A549 (cell line): ENCODE results near the gene SND1. TPM values are rescaled to one million over a fixed set of nuclear protein-coding genes. Genes with fewer than 3 reads are reported as not detected.

ENCODE experiments used
- ATAC-seq, 2 experiments: fragments of 200-7000 bp in 1 of 2; fragments of >200 bp in 1 of 2; cut with Nextera tagmentation in 1 of 2; cut with Tn5 transposase in 1 of 2; 3 replicates each; pipeline versions ENCODE4 v1.8.0 to v1.9.1; 2018 to 2020; ENCODE audit warnings: mild to moderate bottlenecking in 1 of 2, moderate library complexity in 1 of 2
- CTCF ChIA-PET: fragments of 300-600 bp; sonication (Branson Sonifier 250); formaldehyde crosslinking; extraction: SDS; loops from one replicate; lab custom pipeline; 2021; ENCODE audit warnings: antibody characterized with exemption, inconsistent platforms; lab: Yijun Ruan, JAX
- POLR2A ChIA-PET: fragments of 350-600 bp; formaldehyde crosslinking; extraction: SDS; loops from one replicate; lab custom pipeline; 2021; ENCODE audit warnings: antibody characterized with exemption, inconsistent platforms; lab: Yijun Ruan, JAX
- DNase-seq, 2 experiments: peaks; one replicate each; pipeline versions ENCODE4 v3.0.0 to v3.0.0-alpha.2; 2011 to 2016; ENCODE audit warnings: low read depth in 1 of 2, low spot score in 1 of 2
- FAIRE-seq: peaks from 2 replicates; lab custom pipeline; 2011; peaks lifted over from hg19 to GRCh38; lab: Jason Lieb, UNC
- H3K27ac ChIP-seq, 2 experiments: fragments of >200 bp; sonication (Bioruptor Twin); formaldehyde crosslinking; 3 replicates each; pipeline ENCODE4 v1.5.1; 2016 to 2017
- H3K4me1 ChIP-seq: fragments of >200 bp; sonication (Bioruptor Twin); formaldehyde crosslinking; 3 replicates; pipeline ENCODE4 v1.6.1; 2016
- H3K4me2 ChIP-seq: fragments of >200 bp; sonication (Bioruptor Twin); formaldehyde crosslinking; 3 replicates; pipeline ENCODE4 v1.6.1; 2016
- H3K4me3 ChIP-seq: fragments of >200 bp; sonication (Bioruptor Twin); formaldehyde crosslinking; 3 replicates; pipeline ENCODE4 v1.5.1; 2016
- H3K9me3 ChIP-seq: fragments of >200 bp; sonication (Bioruptor Twin); formaldehyde crosslinking; 3 replicates; pipeline ENCODE4 v1.6.1; 2016
- CEBPB ChIP-seq, 2 experiments: fragments of >200 bp in 1 of 2; sonication (Bioruptor Twin) in 1 of 2; formaldehyde crosslinking in 1 of 2; IDR thresholded peaks; 2 replicates each; pipeline ENCODE4 v1.6.1; 2012 to 2016
- CHD2 ChIP-seq: fragments of 150-350 bp; IDR thresholded peaks from 2 replicates; pipeline ENCODE4 v1.6.1; 2014; ENCODE audit warnings: low read length; ENCODE audit not compliant: partially characterized antibody
- CHD4 ChIP-seq: fragments of 200-600 bp; sonication (generic); IDR thresholded peaks from 2 replicates; pipeline ENCODE4 v1.6.1; 2016; ENCODE audit warnings: antibody characterized with exemption, mild to moderate bottlenecking, borderline replicate concordance
- EHF ChIP-seq: fragments of 250-450 bp; sonication (Bioruptor Pico); IDR thresholded peaks from 2 replicates; pipeline ENCODE4 v1.5.0; 2020; ENCODE audit warnings: mild to moderate bottlenecking
- EHMT2 ChIP-seq: fragments of 200-600 bp; sonication (generic); IDR thresholded peaks from 2 replicates; pipeline ENCODE4 v1.6.1; 2016; ENCODE audit warnings: antibody characterized with exemption, low read depth, mild to moderate bottlenecking, moderate library complexity
- ELK1 ChIP-seq: fragments of 150-350 bp; IDR thresholded peaks from 2 replicates; pipeline ENCODE4 v1.6.1; 2014; ENCODE audit warnings: low read depth, mild to moderate bottlenecking, low read length
- FOSB ChIP-seq: fragments of 250-450 bp; sonication (Bioruptor Pico); IDR thresholded peaks from 2 replicates; pipeline ENCODE4 v1.5.0; 2020; ENCODE audit warnings: mild to moderate bottlenecking, moderate library complexity
- FOSL2 ChIP-seq, 2 experiments: fragments of 450-650 bp in 1 of 2; fragments of >200 bp in 1 of 2; sonication (Bioruptor Twin) in 1 of 2; formaldehyde crosslinking; IDR thresholded peaks; 2 replicates each; pipeline versions ENCODE4 v1.5.0 to v1.6.1; 2016 to 2020; ENCODE audit warnings: mild to moderate bottlenecking in 1 of 2, moderate library complexity in 1 of 2
- HEYL ChIP-seq: fragments of 250-450 bp; sonication (Bioruptor Pico); IDR thresholded peaks from 2 replicates; pipeline ENCODE4 v1.8.0; 2021; ENCODE audit warnings: mild to moderate bottlenecking, moderate library complexity
- HOXA7 ChIP-seq: fragments of 250-450 bp; sonication (Bioruptor Pico); IDR thresholded peaks from 2 replicates; pipeline ENCODE4 v1.5.0; 2020; ENCODE audit warnings: mild to moderate bottlenecking, moderate library complexity
- HOXB13 ChIP-seq: fragments of 250-450 bp; sonication (Bioruptor Pico); IDR thresholded peaks from 2 replicates; pipeline ENCODE4 v1.5.0; 2020; ENCODE audit warnings: low read depth, mild to moderate bottlenecking, moderate library complexity
- KDM5A ChIP-seq: fragments of 200-600 bp; sonication (generic); IDR thresholded peaks from 2 replicates; pipeline ENCODE4 v1.6.1; 2016; ENCODE audit warnings: antibody characterized with exemption, mild to moderate bottlenecking
- MYC ChIP-seq: IDR thresholded peaks from 2 replicates; pipeline ENCODE4 v1.6.1; 2012; ENCODE audit warnings: mild to moderate bottlenecking, inconsistent platforms, low read length, improper control_type of control experiment, borderline replicate concordance
- NFE2L2 ChIP-seq: fragments of 150-350 bp; conservative IDR thresholded peaks from 2 replicates; pipeline ENCODE4 v1.6.1; 2014; ENCODE audit warnings: low read length
- REST ChIP-seq: fragments of 200-600 bp; sonication (generic); IDR thresholded peaks from 2 replicates; pipeline ENCODE4 v1.6.1; 2016; ENCODE audit warnings: antibody characterized with exemption, mild to moderate bottlenecking, moderate library complexity
- TFCP2L1 ChIP-seq: fragments of 250-450 bp; sonication (Bioruptor Pico); IDR thresholded peaks from 2 replicates; pipeline ENCODE4 v1.5.0; 2021; ENCODE audit warnings: mild to moderate bottlenecking
- ZFP36 ChIP-seq: fragments of 450-650 bp; IDR thresholded peaks from 2 replicates; pipeline ENCODE4 v1.6.1; 2014; ENCODE audit warnings: borderline replicate concordance; ENCODE audit not compliant: partially characterized antibody
- WGBS: methylation state at CpG from one replicate; pipeline ENCODE4 v1.1.6; 2017; ENCODE audit errors: missing lambda C conversion rate; 5-methylcytosine and 5-hydroxymethylcytosine counted together
- polyA plus RNA-seq, 4 experiments: library from polyadenylated mRNA; depleted of rRNA in 3 of 4; stranded (reverse); fragments of >200 nt; fragmentation: RNase III in 1 of 4; extraction: RNeasy Plus Mini Kit Qiagen cat#74134 plus additional on column Dnase treatment in 1 of 4; gene quantifications; 2 replicates in 3 of 4; 3 replicates in 1 of 4; pipeline ENCODE4 v1.2.3, GENCODE V29; 2011 to 2017

Gene SND1
- polyA plus RNA-seq, 2 of the 4 experiments (the other 2 are of a cell fraction), result 102 to 138 TPM

GRCh38 chr7:127981965-127982364 lies 330.0 kb downstream of the SND1 start:
- no peak overlapping the region for H3K27ac ChIP-seq
- DNase-seq (no peak), FAIRE-seq (no peak), ATAC-seq (no peak)
- CTCF ChIA-PET, result interaction anchor here (0.7 to 0.8 kb wide), 2 partner anchors 10 to 18 kb away, joined by 3 read pairs; no protein-coding TSS in a partner anchor
- H3K4me1 ChIP-seq, result peaks cover 10% of the 10 kb centered on the region; the same call in 2 of the 3 replicates
- no peak overlapping the region for H3K4me3 ChIP-seq
- POLR2A ChIA-PET, result no interaction called here
- WGBS, result 90% methylated on average over 4 of the region's 4 CpGs
- no peak overlapping the region for H3K4me2 ChIP-seq
- peaks cover 10% of the 10 kb centered on the region; the same call in 2 of the 3 replicates for H3K9me3 ChIP-seq
- TF ChIP-seq CEBPB (IDR thresholded peaks at IDR 0.05), result no peak
- TF ChIP-seq FOSB (CRISPR knock-in tag), result no peak
- no peak for TF ChIP-seq EHF (CRISPR knock-in tag)
- TF ChIP-seq HOXA7 (CRISPR knock-in tag), result no peak
- no peak for TF ChIP-seq NFE2L2
- TF ChIP-seq, all 56 proteins: peak for 0

DNA sequence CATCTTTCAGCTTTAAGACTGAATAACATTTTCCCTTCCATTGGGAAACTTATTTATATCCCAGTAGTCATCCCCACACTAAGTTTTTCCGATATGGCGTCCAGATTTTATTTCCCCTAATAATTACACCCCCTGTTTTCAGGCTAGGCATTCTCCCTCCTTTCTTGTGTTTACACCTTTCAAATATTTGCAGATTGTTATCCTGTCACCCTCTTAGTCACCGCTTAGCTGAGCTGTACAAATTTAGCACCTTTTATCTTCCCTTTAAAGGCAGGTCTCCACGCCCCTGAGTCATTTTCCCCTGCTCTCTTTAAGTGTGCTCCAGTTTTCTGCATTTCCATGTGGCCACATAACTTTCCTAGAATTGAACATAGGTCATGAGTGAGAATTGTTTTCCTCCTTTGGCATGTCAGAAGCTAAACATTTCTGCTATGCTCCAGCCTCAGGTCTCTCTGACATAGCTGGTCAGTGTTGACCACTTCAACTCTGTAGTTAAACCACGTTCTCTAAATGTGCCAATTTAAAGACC lies 331.9 kb downstream of the SND1 start:
- TF ChIP-seq KDM5A (no peak), EHMT2 (no peak), CHD4 (no peak), CHD2 (no peak), REST (no peak), HOXB13 (CRISPR knock-in tag) (no peak), ELK1 (no peak), HEYL (no peak), MYC (no peak), FOSB (CRISPR knock-in tag) (no peak), TFCP2L1 (CRISPR knock-in tag) (no peak), ZFP36 (no peak), FOSL2 (IDR thresholded peaks at IDR 0.05) (no peak), FOSL2 (CRISPR knock-in tag; IDR thresholded peaks at IDR 0.05) (no peak)
- ChIA-PET CTCF (interaction anchor here (1.4 to 2.0 kb wide), 2 partner anchors 14 to 152 kb away, joined by 3 to 8 read pairs; no protein-coding TSS in a partner anchor), POLR2A (no interaction called here)
- Histone ChIP-seq H3K4me3 (no peak overlapping the region), H3K27ac (no peak overlapping the region), H3K4me2 (no peak overlapping the region), H3K4me1 (peaks cover 10% of the 10 kb centered on the region; the same call in 2 of the 3 replicates), H3K9me3 (peaks cover 7% of the 10 kb centered on the region; the same call in 1 of the 3 replicates)
- 84% methylated on average over 5 of the region's 5 CpGs for WGBS
- DNase-seq (no peak), ATAC-seq (no peak), FAIRE-seq (no peak)
